DMS153 treated with DMSO at 0.1 percent for 48 hours (cell line): ENCODE measurements around the gene RRM2.
A peak's percentile ranks its signal among the peaks of the same experiment; 100 is the strongest.

Experiments used
- DNase-seq: peaks from one replicate; lab custom pipeline; 2025; ENCODE audit not compliant: unreplicated experiment; lab: John Stamatoyannopoulos, UW

Gene RRM2

GRCh38 chr2:10122500-10123280 lies at the start of gene RRM2:
RRM2 (plus strand) TSS chr2:10122739; CDS start chr2:10122799, 60 bp downstream.
- peak; percentile 67 for DNase-seq

GRCh38 chr2:10073706-10074105 lies 48.8 kb upstream of the RRM2 start:
- no peak for DNase-seq

- no peak for DNase-seq
Measured at GRCh38 chr2:10075101-10075500, 47.4 kb upstream of the RRM2 start.

- no peak for DNase-seq
Measured at GRCh38 chr2:10075571-10076209, 46.8 kb upstream of the RRM2 start.

GRCh38 chr2:10076511-10076910 lies 46.0 kb upstream of the RRM2 start:
- no peak for DNase-seq

- no peak for DNase-seq
Measured at GRCh38 chr2:10076988-10077527, 45.5 kb upstream of the RRM2 start.

GRCh38 chr2:10078001-10078400 lies 44.5 kb upstream of the RRM2 start:
- no peak for DNase-seq

GRCh38 chr2:10078704-10079265 lies 43.8 kb upstream of the RRM2 start:
- no peak for DNase-seq

- no peak for DNase-seq
Measured at GRCh38 chr2:10079266-10079869, 43.2 kb upstream of the RRM2 start.

GRCh38 chr2:10079870-10080535 lies 42.5 kb upstream of the RRM2 start, which contains the start of gene CYS1:
CYS1 (minus strand) TSS chr2:10080411; CDS start chr2:10080223, 188 bp downstream.
- DNase-seq = no peak

- no peak for DNase-seq
Measured at GRCh38 chr2:10080536-10081304, 41.8 kb upstream of the RRM2 start.

- DNase-seq = no peak
Measured at GRCh38 chr2:10083046-10083445, 39.5 kb upstream of the RRM2 start.

GRCh38 chr2:10083692-10084211 lies 38.8 kb upstream of the RRM2 start:
- no peak for DNase-seq

GRCh38 chr2:10084223-10084865 lies 38.2 kb upstream of the RRM2 start:
- DNase-seq = no peak

- no peak for DNase-seq
Measured at GRCh38 chr2:10085043-10085667, 37.4 kb upstream of the RRM2 start.

GRCh38 chr2:10085668-10086059 lies 36.9 kb upstream of the RRM2 start:
- DNase-seq = no peak

- DNase-seq = no peak
Measured at GRCh38 chr2:10086950-10087349, 35.6 kb upstream of the RRM2 start.

- DNase-seq = no peak
Measured at GRCh38 chr2:10087360-10087759, 35.2 kb upstream of the RRM2 start.

GRCh38 chr2:10089565-10090190 lies 32.9 kb upstream of the RRM2 start:
- DNase-seq = no peak
